B cell (primary cell): ENCODE data around the gene ANKS1B. TPM values are rescaled to one million over a fixed set of nuclear protein-coding genes. Genes with fewer than 3 reads are reported as not detected.

Experiments
- ATAC-seq: fragments of 200-7000 bp; cut with Tn5 transposase; one replicate; pipeline ENCODE4 v1.10.0; 2021; ENCODE audit warnings: low read depth, mild to moderate bottlenecking, moderate number of reproducible peaks, moderate library complexity
- CTCF ChIA-PET: fragments of 350-600 bp; sonication (Branson Sonifier 250); formaldehyde crosslinking; loops from one replicate; lab custom pipeline; 2021; ENCODE audit warnings: antibody characterized with exemption, inconsistent platforms; lab: Charles Lee
- POLR2A ChIA-PET: fragments of 350-600 bp; sonication (Branson Sonifier 250); formaldehyde crosslinking; loops from one replicate; lab custom pipeline; 2021; ENCODE audit warnings: antibody characterized with exemption; lab: Charles Lee
- DNase-seq: peaks from one replicate; pipeline ENCODE4 v3.0.0; 2013
- H2AFZ ChIP-seq: 2 replicates; pipeline ENCODE4 v1.6.1; 2012; ENCODE audit warnings: mild to moderate bottlenecking, low read depth, low read length; ENCODE audit not compliant: insufficient read depth, poor library complexity, severe bottlenecking
- H3K27ac ChIP-seq, 2 donors: 1 replicate in 1 of 2; 2 replicates in 1 of 2; pipeline ENCODE4 v1.5.1; 2012 to 2013; ENCODE audit warnings: low read length in 2 of 2, mild to moderate bottlenecking in 2 of 2, moderate library complexity in 1 of 2
- H3K27me3 ChIP-seq, 4 experiments: fragments of 200-600 bp in 1 of 4; sonication (generic) in 1 of 4; replicated peaks in 1 of 4; 1 replicate in 2 of 4; 2 replicates in 2 of 4; pipeline versions ENCODE4 v1.6.1 to v1.7.0; 2013 to 2016; ENCODE audit warnings: low read length in 3 of 4, mild to moderate bottlenecking in 2 of 4, mixed read lengths in 1 of 4, moderate library complexity in 1 of 4; ENCODE audit not compliant: insufficient read depth in 4 of 4, control insufficient read depth in 3 of 4; ENCODE audit errors: control extremely low read depth in 1 of 4
- H3K36me3 ChIP-seq, 2 experiments: replicated peaks in 1 of 2; 1 replicate in 1 of 2; 2 replicates in 1 of 2; pipeline versions ENCODE4 v1.6.1 to v1.7.1; 2013; ENCODE audit warnings: low read length in 1 of 2; ENCODE audit not compliant: insufficient read depth in 2 of 2, control insufficient read depth in 1 of 2; ENCODE audit errors: control extremely low read depth in 1 of 2, extremely low read depth in 1 of 2
- H3K4me1 ChIP-seq, 2 donors: fragments of 200-600 bp in 1 of 2; sonication (generic) in 1 of 2; 1 replicate in 1 of 2; 2 replicates in 1 of 2; pipeline versions ENCODE4 v1.5.1 to v1.6.1; 2013 to 2017; ENCODE audit warnings: low read length in 2 of 2; ENCODE audit not compliant: control insufficient read depth in 2 of 2, insufficient read depth in 2 of 2
- H3K4me2 ChIP-seq: replicated peaks from 2 replicates; pipeline ENCODE3; 2012; ENCODE audit warnings: mild to moderate bottlenecking, low read depth, low read length; ENCODE audit not compliant: poor library complexity, severe bottlenecking
- H3K4me3 ChIP-seq, 5 experiments: fragments of 200-600 bp in 1 of 5; sonication (generic) in 1 of 5; 1 replicate in 3 of 5; 2 replicates in 2 of 5; pipeline versions ENCODE4 v1.5.1 to v1.7.0; 2011 to 2016; ENCODE audit warnings: low read length in 4 of 5, mild to moderate bottlenecking in 4 of 5, low read depth in 2 of 5, control low read depth in 1 of 5, moderate library complexity in 1 of 5; ENCODE audit not compliant: insufficient read depth in 1 of 5; ENCODE audit errors: control extremely low read depth in 1 of 5, extremely low read depth in 1 of 5
- H3K79me2 ChIP-seq: fragments of 200-600 bp; sonication (generic); one replicate; pipeline ENCODE4 v1.6.0; 2016; ENCODE audit warnings: low read length; ENCODE audit not compliant: control insufficient read depth, insufficient read depth
- H3K9ac ChIP-seq: fragments of 200-600 bp; sonication (generic); 2 replicates; pipeline ENCODE4 v1.6.1; 2017; ENCODE audit warnings: mild to moderate bottlenecking, low read length, moderate library complexity
- H3K9me3 ChIP-seq, 3 donors: one replicate each; pipeline versions ENCODE4 v1.6.1 to v1.7.1; 2013; ENCODE audit warnings: low read length in 2 of 3; ENCODE audit not compliant: control insufficient read depth in 2 of 3, insufficient read depth in 1 of 3; ENCODE audit errors: control extremely low read depth in 1 of 3
- H4K20me1 ChIP-seq: 2 replicates; pipeline ENCODE4 v1.6.0; 2012; ENCODE audit warnings: mild to moderate bottlenecking, low read length; ENCODE audit not compliant: insufficient read depth, control insufficient read depth, poor library complexity, severe bottlenecking
- H3K27ac Mint-ChIP-seq: one replicate; pipeline ENCODE4 v1.8.0; 2021; ENCODE audit warnings: mixed read lengths
- H3K27me3 Mint-ChIP-seq: one replicate; pipeline ENCODE4 v1.8.0; 2021; ENCODE audit warnings: mixed read lengths
- H3K4me1 Mint-ChIP-seq: one replicate; pipeline ENCODE4 v1.8.0; 2021; ENCODE audit warnings: mixed read lengths
- H3K4me3 Mint-ChIP-seq: one replicate; pipeline ENCODE4 v1.8.0; 2021; ENCODE audit warnings: mixed read lengths
- H3K9me3 Mint-ChIP-seq: one replicate; pipeline ENCODE4 v1.8.0; 2022; ENCODE audit warnings: mixed read lengths; ENCODE audit not compliant: insufficient read depth
- EZH2 ChIP-seq: IDR thresholded peaks from 2 replicates; pipeline ENCODE4 v1.6.1; 2012; ENCODE audit warnings: borderline replicate concordance, low read depth, mild to moderate bottlenecking, moderate library complexity, low read length; ENCODE audit not compliant: insufficient read depth, poor library complexity, severe bottlenecking
- WGBS: methylation state at CpG from one replicate; pipeline ENCODE4 v1.1.5; 2013; ENCODE audit warnings: missing lambda C conversion rate; ENCODE audit not compliant: insufficient coverage; 5-methylcytosine and 5-hydroxymethylcytosine counted together
- intact Hi-C: fragments of 100-400 bp; cut with micrococcal nuclease; formaldehyde crosslinking; loops from one replicate; pipeline ENCODE4 v1.10.0; 2022
- polyA plus RNA-seq: library from polyadenylated mRNA; depleted of rRNA; stranded (reverse); fragments of >200 nt; gene quantifications from 2 replicates; pipeline ENCODE4 v1.2.3, GENCODE V29; 2012
- total RNA-seq, 2 donors: library from RNA; stranded (reverse); fragments of 120-200 nt in 1 of 2; gene quantifications; 1 replicate in 1 of 2; 2 replicates in 1 of 2; pipeline versions ENCODE4 v1.2.3 to v1.2.4, GENCODE V29; 2013 to 2022
- TF ChIP-seq, protein P1 (sequence below): fragments of 200-600 bp; IDR thresholded peaks from one replicate; pipeline ENCODE4 v1.8.0; 2022; ENCODE audit warnings: antibody characterized with exemption, mild to moderate bottlenecking

The ANKS1B gene
- total and polyA plus RNA-seq, 2 donors (not counting 1 experiment from before 2014, with no cell fraction given): not detected

DNA sequence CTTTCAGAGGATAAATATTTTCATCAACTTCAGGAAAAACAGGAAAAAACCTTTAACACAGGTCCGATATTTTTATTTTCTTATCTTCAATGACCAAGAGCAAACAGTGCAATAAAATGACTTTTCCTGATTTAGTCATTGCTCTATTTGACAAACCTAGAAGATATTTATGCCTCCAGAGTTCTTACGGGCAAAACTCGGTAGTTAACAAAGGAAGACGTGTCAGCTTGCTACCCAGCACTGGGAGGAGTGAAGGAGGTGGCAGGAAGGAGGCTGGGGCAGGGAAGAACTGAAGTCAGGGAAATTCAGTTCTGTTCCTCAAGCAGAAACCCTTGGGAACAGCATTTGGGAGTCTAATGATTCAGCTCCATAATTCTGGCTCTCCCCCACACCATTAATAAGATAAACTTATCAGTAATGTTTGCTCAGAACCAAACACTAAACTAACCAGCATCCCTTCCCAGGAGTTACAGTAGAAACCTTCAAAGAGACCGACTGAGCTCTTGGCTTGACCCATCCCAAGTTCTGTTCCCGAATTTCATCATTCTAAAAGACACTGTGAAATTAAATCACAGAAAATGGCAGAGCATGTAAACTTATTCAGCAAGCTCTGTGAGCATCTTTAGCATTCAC is 1176.4 kb downstream of the ANKS1B start:
- no peaks in the 10 kb centered on the region for H3K79me2 ChIP-seq
- H3K9me3 Mint-ChIP-seq: no peaks in the 10 kb centered on the region
- H3K27me3 Mint-ChIP-seq: peaks cover 10% of the 10 kb centered on the region
- intact Hi-C loops: no loop called here
- H3K9ac ChIP-seq: no peak overlapping the region
- no peak overlapping the region for H3K27ac ChIP-seq
- no peaks in the 10 kb centered on the region for H3K9me3 ChIP-seq
- H2AFZ ChIP-seq: no peak overlapping the region
- peaks cover 0 to 10% (median 0%) of the 10 kb centered on the region in 4 experiments for H3K27me3 ChIP-seq
- 53% methylated on average over 4 of the region's 6 CpGs for WGBS
- H3K36me3 ChIP-seq: no peaks in the 10 kb centered on the region
- H3K4me1 Mint-ChIP-seq: no peaks in the 10 kb centered on the region
- H4K20me1 ChIP-seq: no peaks in the 10 kb centered on the region
- no peaks in the 10 kb centered on the region for H3K4me1 ChIP-seq
- H3K4me2 ChIP-seq: no peak overlapping the region
- ChIA-PET CTCF (no interaction called here), POLR2A (no interaction called here)
- no peak overlapping the region for H3K27ac Mint-ChIP-seq
- no peak overlapping the region for H3K4me3 Mint-ChIP-seq
- no peak overlapping the region for H3K4me3 ChIP-seq
- ATAC-seq (no peak), DNase-seq (no peak)
- TF ChIP-seq EZH2: no peak
- TF ChIP-seq, protein P1, sequence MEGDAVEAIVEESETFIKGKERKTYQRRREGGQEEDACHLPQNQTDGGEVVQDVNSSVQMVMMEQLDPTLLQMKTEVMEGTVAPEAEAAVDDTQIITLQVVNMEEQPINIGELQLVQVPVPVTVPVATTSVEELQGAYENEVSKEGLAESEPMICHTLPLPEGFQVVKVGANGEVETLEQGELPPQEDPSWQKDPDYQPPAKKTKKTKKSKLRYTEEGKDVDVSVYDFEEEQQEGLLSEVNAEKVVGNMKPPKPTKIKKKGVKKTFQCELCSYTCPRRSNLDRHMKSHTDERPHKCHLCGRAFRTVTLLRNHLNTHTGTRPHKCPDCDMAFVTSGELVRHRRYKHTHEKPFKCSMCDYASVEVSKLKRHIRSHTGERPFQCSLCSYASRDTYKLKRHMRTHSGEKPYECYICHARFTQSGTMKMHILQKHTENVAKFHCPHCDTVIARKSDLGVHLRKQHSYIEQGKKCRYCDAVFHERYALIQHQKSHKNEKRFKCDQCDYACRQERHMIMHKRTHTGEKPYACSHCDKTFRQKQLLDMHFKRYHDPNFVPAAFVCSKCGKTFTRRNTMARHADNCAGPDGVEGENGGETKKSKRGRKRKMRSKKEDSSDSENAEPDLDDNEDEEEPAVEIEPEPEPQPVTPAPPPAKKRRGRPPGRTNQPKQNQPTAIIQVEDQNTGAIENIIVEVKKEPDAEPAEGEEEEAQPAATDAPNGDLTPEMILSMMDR: no peak

DNA sequence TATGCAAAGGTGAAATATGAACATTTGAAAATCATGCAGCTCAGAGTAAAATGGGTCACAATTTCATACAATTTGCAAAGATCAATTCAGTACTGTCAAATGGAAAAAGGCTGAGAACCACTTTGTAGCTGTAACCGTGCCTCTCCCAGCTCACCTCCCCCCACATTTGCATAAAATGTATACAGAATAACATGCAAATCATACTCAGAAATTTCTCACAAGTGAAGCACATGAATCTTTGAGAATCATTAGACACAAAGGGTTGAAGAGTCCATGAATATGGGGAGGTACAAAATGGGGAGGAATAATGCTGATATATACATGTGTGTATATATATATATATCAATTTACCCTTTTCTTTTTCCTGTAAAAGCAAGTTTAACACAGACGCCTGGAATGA is 1177.5 kb downstream of the ANKS1B start:
- Mint-ChIP-seq H3K4me1 (no peaks in the 10 kb centered on the region), H3K27ac (no peak overlapping the region), H3K9me3 (no peaks in the 10 kb centered on the region), H3K4me3 (no peak overlapping the region), H3K27me3 (peaks cover 13% of the 10 kb centered on the region)
- 0% methylated on average over 1 of the region's 2 CpGs for WGBS
- Histone ChIP-seq H3K4me1 (no peaks in the 10 kb centered on the region), H3K27ac (no peak overlapping the region), H3K4me2 (no peak overlapping the region), H3K79me2 (no peaks in the 10 kb centered on the region), H3K27me3 (peaks cover 0 to 10% (median 0%) of the 10 kb centered on the region in 4 experiments), H2AFZ (no peak overlapping the region), H3K9me3 (no peaks in the 10 kb centered on the region), H3K4me3 (no peak overlapping the region), H3K9ac (no peak overlapping the region), H4K20me1 (no peaks in the 10 kb centered on the region), H3K36me3 (no peaks in the 10 kb centered on the region)
- TF ChIP-seq EZH2: no peak
- TF ChIP-seq, protein P1: no peak
- ATAC-seq (no peak), DNase-seq (no peak)
- POLR2A ChIA-PET: no interaction called here
- intact Hi-C loops: no loop called here
- CTCF ChIA-PET: no interaction called here
